ENCODE measurements around the gene TCEAL7. TPM values are rescaled to one million over a fixed set of nuclear protein-coding genes. Genes with fewer than 3 reads are reported as not detected.
A peak's percentile ranks its signal among the peaks of the same experiment; 100 is the strongest.

Gene TCEAL7
- total and polyA plus RNA-seq, 4 experiments from 2014 or later, result not detected

GRCh38 chrX:103311399-103311780 lies 18.6 kb upstream of the TCEAL7 start:
- H3K9me3 ChIP-seq (ENCODE audit: control insufficient read depth in 1 of 2, low read length in 2 of 2), result no peaks in the 10 kb centered on the region
- H3K9me3 Mint-ChIP-seq, result peaks cover 0 to 2% (median 0%) of the 10 kb centered on the region in 8 donors
- H3K27ac Mint-ChIP-seq, result peak overlapping the region in 5 of 7 donors; percentile 30 to 89 (median 82)
- no peaks in the 10 kb centered on the region for H3K27me3 ChIP-seq (ENCODE audit: insufficient read depth, low read length)
- H3K36me3 Mint-ChIP-seq, result peaks cover 0 to 8% of the 10 kb centered on the region in 2 donors
- POLR2A ChIA-PET (ENCODE audit: partially characterized antibody), result interaction anchor here (1.6 kb wide), 1 partner anchor 96 kb away, joined by 4 read pairs; no protein-coding TSS in a partner anchor
- H3K4me3 ChIP-seq (ENCODE audit: low read length in 2 of 2), result no peak overlapping the region
- peaks cover 0 to 5% (median 4%) of the 10 kb centered on the region in 4 donors for H3K4me1 Mint-ChIP-seq
- H3K36me3 ChIP-seq (ENCODE audit: insufficient read depth, low read length), result no peaks in the 10 kb centered on the region
- H3K4me1 ChIP-seq (ENCODE audit: insufficient read depth, low read length), result peaks cover 7% of the 10 kb centered on the region
- intact Hi-C loops (cut with micrococcal nuclease), result loop anchor here (2.0 to 5.0 kb wide), 2 partner anchors 57 to 94 kb away; partner anchors contain the start of genes BEX4 and TCEAL8
- no peak for DNase-seq
- no peaks in the 10 kb centered on the region for H3K27me3 Mint-ChIP-seq
- H3K27ac ChIP-seq (ENCODE audit: low read depth, low read length), result no peak overlapping the region
- H3K4me3 Mint-ChIP-seq, result peak overlapping the region in 6 of 8 donors; percentile 73 to 86 (median 80)
- CTCF ChIA-PET (ENCODE audit: partially characterized antibody), result interaction anchor here (0.9 to 1.4 kb wide), 2 partner anchors 31 to 178 kb away, joined by 3 read pairs; no protein-coding TSS in a partner anchor

GRCh38 chrX:103330681-103331288 lies 746 bp downstream of the TCEAL7 start:
- DNase-seq, result no peak
- CTCF ChIA-PET (ENCODE audit: partially characterized antibody), result no interaction called here
- peaks cover 5 to 13% of the 10 kb centered on the region in 2 donors for H3K27me3 Mint-ChIP-seq
- Histone ChIP-seq H3K36me3 (ENCODE audit: insufficient read depth, low read length) (no peaks in the 10 kb centered on the region), H3K4me3 (ENCODE audit: low read length in 2 of 2) (no peak overlapping the region), H3K4me1 (ENCODE audit: insufficient read depth, low read length) (no peaks in the 10 kb centered on the region), H3K9me3 (ENCODE audit: control insufficient read depth in 1 of 2, low read length in 2 of 2) (no peaks in the 10 kb centered on the region), H3K27me3 (ENCODE audit: insufficient read depth, low read length) (no peaks in the 10 kb centered on the region), H3K27ac (ENCODE audit: low read depth, low read length) (no peak overlapping the region)
- H3K36me3 Mint-ChIP-seq, result no peaks in the 10 kb centered on the region
- no peaks in the 10 kb centered on the region for H3K4me1 Mint-ChIP-seq
- intact Hi-C loops (cut with micrococcal nuclease), result no loop called here
- H3K9me3 Mint-ChIP-seq, result no peaks in the 10 kb centered on the region
- H3K27ac Mint-ChIP-seq, result no peak overlapping the region
- POLR2A ChIA-PET (ENCODE audit: partially characterized antibody), result no interaction called here
- no peak overlapping the region for H3K4me3 Mint-ChIP-seq

GRCh38 chrX:103338663-103339062 lies 8.6 kb downstream of the TCEAL7 start:
- no peaks in the 10 kb centered on the region for H3K27me3 ChIP-seq (ENCODE audit: insufficient read depth, low read length)
- no peak overlapping the region for H3K4me3 ChIP-seq (ENCODE audit: low read length in 2 of 2)
- Mint-ChIP-seq H3K27ac (no peak overlapping the region), H3K27me3 (no peaks in the 10 kb centered on the region), H3K4me3 (no peak overlapping the region), H3K9me3 (no peaks in the 10 kb centered on the region), H3K36me3 (no peaks in the 10 kb centered on the region), H3K4me1 (peaks cover 0 to 3% (median 1%) of the 10 kb centered on the region in 4 donors)
- CTCF ChIA-PET (ENCODE audit: partially characterized antibody), result interaction anchor here (1.0 to 8.5 kb wide), 2 partner anchors 124 to 151 kb away, joined by 3 to 93 read pairs; no protein-coding TSS in a partner anchor
- intact Hi-C loops (cut with micrococcal nuclease), result no loop called here
- H3K4me1 ChIP-seq (ENCODE audit: insufficient read depth, low read length), result peaks cover 5% of the 10 kb centered on the region
- POLR2A ChIA-PET (ENCODE audit: partially characterized antibody), result no interaction called here
- H3K27ac ChIP-seq (ENCODE audit: low read depth, low read length), result no peak overlapping the region
- DNase-seq, result no peak
- no peaks in the 10 kb centered on the region for H3K9me3 ChIP-seq (ENCODE audit: control insufficient read depth in 1 of 2, low read length in 2 of 2)
- H3K36me3 ChIP-seq (ENCODE audit: insufficient read depth, low read length), result no peaks in the 10 kb centered on the region

- ChIA-PET POLR2A (ENCODE audit: partially characterized antibody) (no interaction called here), CTCF (ENCODE audit: partially characterized antibody) (interaction anchor here (0.8 to 8.5 kb wide), 6 partner anchors 23 to 147 kb away, joined by 4 to 93 read pairs (median 4); no protein-coding TSS in a partner anchor)
- Histone ChIP-seq H3K27ac (ENCODE audit: low read depth, low read length) (no peak overlapping the region), H3K9me3 (ENCODE audit: control insufficient read depth in 1 of 2, low read length in 2 of 2) (no peaks in the 10 kb centered on the region), H3K36me3 (ENCODE audit: insufficient read depth, low read length) (no peaks in the 10 kb centered on the region), H3K4me1 (ENCODE audit: insufficient read depth, low read length) (peaks cover 5% of the 10 kb centered on the region), H3K27me3 (ENCODE audit: insufficient read depth, low read length) (no peaks in the 10 kb centered on the region), H3K4me3 (ENCODE audit: low read length in 2 of 2) (no peak overlapping the region)
- peaks cover 0 to 1% of the 10 kb centered on the region in 2 donors for H3K27me3 Mint-ChIP-seq
- peak; percentile 32 to 43 (median 36) for DNase-seq
- no peak overlapping the region for H3K27ac Mint-ChIP-seq
- H3K36me3 Mint-ChIP-seq, result no peaks in the 10 kb centered on the region
- peaks cover 0 to 3% (median 1%) of the 10 kb centered on the region in 4 donors for H3K4me1 Mint-ChIP-seq
- H3K9me3 Mint-ChIP-seq, result no peaks in the 10 kb centered on the region
- intact Hi-C loops (cut with micrococcal nuclease), result loop anchor here (1.0 to 10.0 kb wide), 4 partner anchors 117 to 146 kb away; partner anchors contain the start of gene BEX4
- H3K4me3 Mint-ChIP-seq, result no peak overlapping the region
These were observed 13.1 kb downstream of the TCEAL7 start for GRCh38 chrX:103343105-103343504.

- Histone ChIP-seq H3K4me3 (ENCODE audit: low read length in 2 of 2) (no peak overlapping the region), H3K27ac (ENCODE audit: low read depth, low read length) (no peak overlapping the region), H3K4me1 (ENCODE audit: insufficient read depth, low read length) (peaks cover 5% of the 10 kb centered on the region), H3K27me3 (ENCODE audit: insufficient read depth, low read length) (no peaks in the 10 kb centered on the region), H3K36me3 (ENCODE audit: insufficient read depth, low read length) (no peaks in the 10 kb centered on the region), H3K9me3 (ENCODE audit: control insufficient read depth in 1 of 2, low read length in 2 of 2) (no peaks in the 10 kb centered on the region)
- intact Hi-C loops (cut with micrococcal nuclease), result loop anchor here (10.0 kb wide), 1 partner anchor 130 kb away; the partner anchor contains the start of gene BEX4
- no peak for DNase-seq
- H3K27me3 Mint-ChIP-seq, result peaks cover 0 to 1% of the 10 kb centered on the region in 2 donors
- H3K36me3 Mint-ChIP-seq, result no peaks in the 10 kb centered on the region
- CTCF ChIA-PET (ENCODE audit: partially characterized antibody), result no interaction called here
- H3K27ac Mint-ChIP-seq, result no peak overlapping the region
- H3K4me1 Mint-ChIP-seq, result peaks cover 0 to 3% (median 1%) of the 10 kb centered on the region in 4 donors
- H3K4me3 Mint-ChIP-seq, result no peak overlapping the region
- H3K9me3 Mint-ChIP-seq, result no peaks in the 10 kb centered on the region
- POLR2A ChIA-PET (ENCODE audit: partially characterized antibody), result no interaction called here
These were observed 14.6 kb downstream of the TCEAL7 start for GRCh38 chrX:103344606-103345005.

GRCh38 chrX:103347682-103348397 lies 17.8 kb downstream of the TCEAL7 start:
- ChIA-PET POLR2A (ENCODE audit: partially characterized antibody) (no interaction called here), CTCF (ENCODE audit: partially characterized antibody) (interaction anchor here (1.6 kb wide), 1 partner anchor 114 kb away, joined by 5 read pairs; no protein-coding TSS in a partner anchor)
- Histone ChIP-seq H3K27me3 (ENCODE audit: insufficient read depth, low read length) (no peaks in the 10 kb centered on the region), H3K9me3 (ENCODE audit: control insufficient read depth in 1 of 2, low read length in 2 of 2) (no peaks in the 10 kb centered on the region), H3K4me3 (ENCODE audit: low read length in 2 of 2) (no peak overlapping the region), H3K4me1 (ENCODE audit: insufficient read depth, low read length) (peaks cover 5% of the 10 kb centered on the region), H3K36me3 (ENCODE audit: insufficient read depth, low read length) (no peaks in the 10 kb centered on the region), H3K27ac (ENCODE audit: low read depth, low read length) (no peak overlapping the region)
- peaks cover 0 to 1% of the 10 kb centered on the region in 2 donors for H3K27me3 Mint-ChIP-seq
- intact Hi-C loops (cut with micrococcal nuclease), result loop anchor here (10.0 kb wide), 1 partner anchor 133 kb away; the partner anchor contains the start of gene BEX4
- no peaks in the 10 kb centered on the region for H3K9me3 Mint-ChIP-seq
- DNase-seq, result no peak
- H3K27ac Mint-ChIP-seq, result peak overlapping the region in 1 of 7 donors; percentile 75
- H3K36me3 Mint-ChIP-seq, result no peaks in the 10 kb centered on the region
- peaks cover 0 to 3% (median 1%) of the 10 kb centered on the region in 4 donors for H3K4me1 Mint-ChIP-seq
- H3K4me3 Mint-ChIP-seq, result no peak overlapping the region

Data from CD4-positive, alpha-beta memory T cell (primary cell).